NCI-H1930 (cell line): ENCODE measurements around the gene POLG2.
"Not testable (repeated sequence)": the region's sequence is repeated elsewhere in the genome, so short reads cannot be mapped to it uniquely, and the experiment has no call there.

ENCODE experiments used
- DNase-seq, 2 experiments: peaks; one replicate each; lab custom pipeline; 2025; lab: John Stamatoyannopoulos, UW

POLG2 gene

GRCh38 chr17:64484380-64484779 is 12.5 kb downstream of the POLG2 start:
- DNase-seq = no peak

DNA sequence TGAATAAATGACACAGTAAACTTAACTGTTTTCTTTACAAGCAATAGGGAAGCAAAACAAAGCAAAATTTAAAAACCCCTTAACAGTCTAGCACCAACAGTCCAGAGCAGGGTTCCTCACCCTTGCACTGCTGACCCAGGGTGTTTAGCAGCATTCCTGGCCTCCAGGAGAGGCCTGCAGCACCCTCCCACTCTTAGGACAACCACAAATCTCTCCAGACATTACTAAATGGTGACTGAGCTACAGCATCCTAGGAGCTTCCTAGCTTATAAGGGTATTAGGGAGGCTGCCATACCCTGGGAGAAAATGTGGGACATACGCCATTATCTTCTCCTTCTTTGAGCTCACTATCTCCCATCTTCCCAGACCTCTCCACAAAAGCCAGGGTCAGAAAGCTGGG is 15.9 kb downstream of the POLG2 start:
- no peak for DNase-seq

DNA sequence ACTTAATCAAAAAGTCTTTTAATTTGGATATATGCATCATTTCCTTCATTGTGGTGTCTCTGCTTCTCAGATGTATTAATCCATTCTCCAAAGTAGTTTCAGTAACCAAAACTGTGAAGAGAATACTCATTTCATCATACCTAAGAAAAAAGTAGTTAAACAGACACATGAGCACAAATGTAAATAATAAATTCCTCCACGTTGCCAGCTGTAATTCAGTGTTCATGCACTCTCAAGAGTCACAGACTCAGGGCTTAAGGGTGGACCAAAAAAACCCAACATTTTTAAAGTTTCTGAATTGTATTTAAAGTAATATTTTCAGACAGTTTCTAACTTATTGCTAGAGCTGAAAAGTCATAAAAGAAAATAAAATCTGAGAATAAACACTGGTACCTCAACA is 19.0 kb downstream of the POLG2 start:
- DNase-seq = no peak

DNA sequence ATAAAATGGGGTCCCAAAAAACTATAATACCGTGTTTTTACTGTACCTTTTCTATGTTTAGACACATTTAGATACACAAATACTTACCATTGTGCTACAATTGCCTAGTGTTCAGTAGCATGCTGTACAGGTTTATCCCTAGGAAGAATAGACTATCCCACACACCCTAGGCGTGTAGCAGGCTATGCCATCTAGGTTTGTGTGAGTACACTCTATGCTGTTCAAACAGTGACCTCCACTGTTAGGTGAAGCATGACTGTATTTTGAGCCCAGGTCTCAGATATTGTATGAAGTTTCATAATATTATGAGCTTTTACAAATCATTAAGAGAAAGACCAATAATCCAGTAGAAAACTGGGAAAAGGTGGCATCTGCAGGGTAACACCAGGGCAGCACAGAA is 24.3 kb downstream of the POLG2 start:
- DNase-seq = no peak

DNA sequence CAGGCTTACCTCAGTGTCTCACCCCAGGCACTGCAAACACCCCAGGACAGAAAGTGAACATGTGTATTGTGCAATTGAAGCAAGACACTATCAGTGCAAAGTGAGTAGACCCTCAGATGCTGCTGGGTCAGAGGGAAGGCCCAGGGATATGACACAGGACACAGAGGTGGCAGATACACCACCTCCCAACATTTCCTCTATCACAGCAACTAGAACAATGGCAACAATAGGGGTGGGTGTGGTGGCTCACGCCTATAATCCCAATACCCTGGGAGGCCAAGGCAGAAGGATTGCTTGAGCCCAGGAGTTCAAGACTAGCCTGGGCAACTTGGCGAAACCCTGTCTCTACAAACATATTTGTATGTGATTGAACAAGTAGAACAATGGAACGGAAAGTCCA is 25.4 kb downstream of the POLG2 start:
- no peak for DNase-seq

- DNase-seq = no peak
These were observed 26.2 kb downstream of the POLG2 start for GRCh38 chr17:64470625-64471024.

- not testable (repeated sequence) for DNase-seq
These were observed 30.0 kb downstream of the POLG2 start for GRCh38 chr17:64466834-64467233.

DNA sequence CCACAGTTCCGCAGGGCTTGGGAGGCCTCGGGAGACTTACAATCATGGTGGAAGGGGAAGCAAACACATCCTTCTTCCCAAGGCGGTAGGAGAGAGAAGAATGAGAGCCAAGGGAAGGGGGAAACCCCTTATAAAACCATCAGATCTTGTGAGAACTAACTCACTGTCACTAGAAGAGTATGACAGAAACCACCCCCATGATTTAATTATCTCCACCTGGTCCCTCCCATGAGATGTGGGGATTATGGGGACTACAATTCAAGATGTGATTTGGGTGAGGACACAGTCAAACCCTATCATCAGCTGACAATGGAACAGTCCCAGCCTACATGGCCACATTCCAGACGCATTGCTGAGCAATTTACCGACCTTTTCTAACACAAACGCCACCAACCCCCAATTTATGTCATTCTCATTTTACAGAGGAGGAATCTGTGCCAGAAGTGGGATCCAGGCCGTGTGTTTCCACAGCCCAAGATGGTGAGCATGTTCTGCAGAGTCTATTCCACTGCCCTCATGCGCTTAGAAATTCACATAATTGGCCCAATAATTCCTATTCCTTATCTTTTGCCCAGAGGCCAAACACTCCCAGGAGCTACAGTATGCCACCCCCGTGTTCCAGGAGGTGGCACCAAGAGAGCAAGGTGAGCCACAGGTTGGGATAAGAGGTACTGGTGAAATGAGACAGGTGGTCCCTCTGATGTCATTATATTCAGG is 30.7 kb downstream of the POLG2 start:
- DNase-seq = no peak

GRCh38 chr17:64461788-64462187 is 35.1 kb downstream of the POLG2 start:
- DNase-seq = no peak

DNA sequence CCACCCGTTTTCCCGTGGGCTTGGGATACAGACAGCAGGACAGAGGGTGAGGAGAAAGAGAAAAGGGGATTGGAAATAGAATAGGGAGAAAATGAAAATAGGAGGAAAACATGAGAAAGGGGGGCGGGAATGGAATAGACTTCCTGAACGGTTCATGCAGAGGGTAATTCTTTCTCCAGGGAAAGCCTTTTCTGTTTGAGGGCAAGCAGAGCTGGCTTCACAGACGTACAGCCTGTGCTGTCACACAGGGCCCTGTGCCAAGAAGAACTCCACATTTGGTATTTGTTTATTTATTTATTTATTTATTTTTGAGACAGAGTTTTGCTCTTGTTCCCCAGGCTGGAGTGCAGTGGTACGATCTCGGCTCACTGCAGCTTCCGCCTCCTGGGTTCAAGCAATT is 35.9 kb downstream of the POLG2 start:
- DNase-seq = no peak

- not testable (repeated sequence) for DNase-seq
These were observed 37.0 kb downstream of the POLG2 start for GRCh38 chr17:64459818-64460217.

DNA sequence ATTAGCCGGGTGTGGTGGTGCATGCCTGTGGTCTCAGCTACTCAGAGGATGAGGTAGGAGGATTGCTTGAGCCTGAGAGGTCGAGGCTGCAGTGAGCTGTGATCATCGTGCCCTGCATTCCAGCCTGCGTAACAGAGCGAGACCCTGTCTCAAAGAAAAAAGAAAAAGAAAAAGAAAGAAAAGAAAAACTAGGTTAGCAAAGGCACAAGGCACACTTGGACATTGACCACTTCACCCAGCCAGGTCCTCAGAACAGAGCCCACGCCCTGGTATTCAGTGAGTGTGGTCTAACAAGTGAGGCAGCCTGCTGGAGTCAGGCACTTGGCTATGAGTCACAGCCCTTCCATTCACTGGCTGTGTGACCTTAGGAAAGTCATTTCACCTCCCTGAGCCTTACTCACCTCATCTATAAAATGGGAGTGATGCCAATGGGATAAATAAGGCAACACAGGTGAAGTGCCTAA is 37.5 kb downstream of the POLG2 start:
- DNase-seq = no peak

GRCh38 chr17:64458756-64459155 is 38.1 kb downstream of the POLG2 start:
- no peak for DNase-seq

GRCh38 chr17:64457156-64457555 is 39.7 kb downstream of the POLG2 start:
- DNase-seq = no peak

GRCh38 chr17:64455993-64456885 is 40.6 kb downstream of the POLG2 start:
- DNase-seq = no peak

- DNase-seq = no peak
These were observed 47.3 kb downstream of the POLG2 start for GRCh38 chr17:64449545-64449944.

DNA sequence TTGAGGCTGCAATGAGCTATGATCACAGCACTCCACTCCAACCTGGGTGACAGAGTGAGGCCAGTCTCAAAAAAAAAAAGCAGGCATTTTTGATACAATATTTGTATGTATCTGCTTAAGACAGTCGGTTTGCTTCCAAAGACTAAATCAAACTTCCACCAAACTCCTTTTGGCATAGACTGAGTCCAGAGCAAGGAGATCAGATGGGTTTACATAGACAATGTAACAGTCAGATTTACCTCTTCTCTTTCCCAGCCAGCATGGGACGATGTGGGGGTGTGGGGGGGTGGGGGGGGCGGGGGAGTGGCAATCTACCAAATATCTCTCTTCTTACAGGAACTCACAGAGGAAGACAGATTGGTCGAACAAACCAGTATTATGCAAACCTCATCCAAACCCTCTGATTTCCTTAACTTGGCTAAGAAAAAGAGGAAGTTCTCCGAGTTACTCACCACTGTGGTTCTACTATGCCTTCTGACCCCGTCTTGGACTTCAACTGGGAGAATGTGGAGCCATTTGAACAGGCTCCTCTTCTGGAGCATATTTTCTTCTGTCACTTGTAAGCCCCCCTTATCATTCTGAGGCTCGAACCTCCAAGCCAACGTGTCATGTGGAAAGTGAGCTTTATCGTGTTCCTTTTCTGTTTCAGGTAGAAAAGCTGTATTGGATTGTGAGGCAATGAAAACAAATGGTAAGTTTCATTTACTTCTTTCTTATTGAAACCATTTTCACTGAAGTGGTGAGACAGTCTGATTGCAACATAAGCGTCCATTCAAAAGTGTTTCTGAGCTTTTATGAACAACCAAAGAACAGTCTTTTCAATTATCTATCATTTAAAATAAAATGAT is 48.0 kb downstream of the POLG2 start, which contains the start of gene MILR1:
Gene MILR1 (plus strand): TSS at position 451 of the 848 bp plus-strand sequence. CDS start 54 bp downstream, at position 505.
- DNase-seq = no peak

- DNase-seq = no peak
These were observed 49.3 kb downstream of the POLG2 start for GRCh38 chr17:64447526-64447925.

GRCh38 chr17:64443086-64443760 is 53.6 kb downstream of the POLG2 start:
- DNase-seq = no peak

- DNase-seq = no peak
These were observed 54.3 kb downstream of the POLG2 start for GRCh38 chr17:64442541-64442971.

GRCh38 chr17:64441772-64442540 is 54.9 kb downstream of the POLG2 start:
- DNase-seq = no peak
